Epidermal melanocyte (primary cell): Measurements from ENCODE around the gene TAX1BP1.
A peak's percentile ranks its signal among the peaks of the same experiment; 100 is the strongest.

ENCODE experiments used
- DNase-seq: peaks from one replicate; pipeline ENCODE4 v3.0.0; 2011; ENCODE audit warnings: low spot score; ENCODE audit not compliant: insufficient read length

TAX1BP1 gene

DNA sequence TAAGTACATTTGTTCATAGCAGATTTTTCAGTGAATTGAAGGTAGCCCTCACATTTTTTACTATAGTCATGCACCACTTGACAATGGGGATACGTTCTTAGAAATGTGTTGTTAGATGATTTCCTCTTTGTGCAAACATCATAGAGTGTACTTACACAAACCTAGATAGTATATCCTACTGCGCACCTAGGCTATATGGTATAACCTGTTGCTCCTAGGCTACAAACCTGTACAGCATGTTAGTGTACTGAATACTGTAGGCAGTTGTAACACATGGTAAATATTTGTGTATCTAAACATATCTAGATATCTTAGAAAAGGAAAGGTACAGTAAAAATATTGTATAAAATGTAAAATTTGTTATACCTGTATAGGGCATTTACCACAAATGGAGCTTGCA lies 41.2 kb downstream of the TAX1BP1 start:
- DNase-seq, result no peak

DNA sequence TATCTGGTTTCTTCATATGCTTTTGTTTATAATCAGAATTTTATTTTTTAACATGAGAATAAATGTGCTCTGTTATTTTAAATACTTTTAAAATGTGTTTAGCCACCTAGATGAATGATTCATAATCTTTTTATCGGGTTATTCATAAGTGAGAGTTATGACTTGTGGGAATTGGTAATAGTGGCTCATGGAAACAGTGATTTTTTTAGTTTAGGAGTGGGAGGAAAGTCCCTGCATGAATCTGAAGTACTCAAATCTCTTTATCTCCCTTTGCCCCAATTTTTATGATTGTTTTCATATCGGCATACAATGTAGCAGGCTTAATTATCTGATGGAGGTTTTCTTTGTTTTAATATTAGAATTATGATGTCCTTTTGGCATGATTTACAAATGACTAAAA lies 42.9 kb downstream of the TAX1BP1 start:
- no peak for DNase-seq

DNA sequence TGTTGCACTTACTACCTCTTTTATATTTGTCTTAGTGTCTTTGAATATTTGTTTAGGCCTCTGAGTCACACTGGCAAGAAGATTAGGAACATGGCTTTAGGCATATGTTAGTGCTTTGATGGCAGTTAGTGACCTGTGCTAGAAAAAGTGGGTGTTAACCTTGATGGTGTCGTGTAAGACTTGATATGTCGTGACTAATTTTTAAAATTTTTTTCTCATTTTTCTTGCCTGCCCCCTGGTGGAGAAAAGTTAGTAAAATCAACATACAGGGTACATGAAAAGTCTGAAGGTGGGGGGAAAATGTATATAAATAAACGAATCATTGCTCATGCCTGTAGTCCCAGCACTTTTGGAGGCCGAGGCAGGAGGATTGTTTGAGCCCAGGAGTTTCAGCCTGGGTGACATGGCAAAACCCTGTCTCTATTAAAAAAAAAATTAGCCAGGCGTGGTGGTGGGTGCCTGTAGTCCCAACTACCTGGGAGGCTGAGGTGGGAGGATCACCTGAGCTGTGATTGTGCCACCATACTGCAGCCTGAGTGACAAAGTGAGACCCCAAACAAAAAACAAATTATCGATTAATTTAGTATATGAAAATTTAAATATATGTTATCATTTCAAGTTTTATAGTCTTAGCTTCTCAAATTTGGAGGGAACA lies 44.6 kb downstream of the TAX1BP1 start:
- no peak for DNase-seq

DNA sequence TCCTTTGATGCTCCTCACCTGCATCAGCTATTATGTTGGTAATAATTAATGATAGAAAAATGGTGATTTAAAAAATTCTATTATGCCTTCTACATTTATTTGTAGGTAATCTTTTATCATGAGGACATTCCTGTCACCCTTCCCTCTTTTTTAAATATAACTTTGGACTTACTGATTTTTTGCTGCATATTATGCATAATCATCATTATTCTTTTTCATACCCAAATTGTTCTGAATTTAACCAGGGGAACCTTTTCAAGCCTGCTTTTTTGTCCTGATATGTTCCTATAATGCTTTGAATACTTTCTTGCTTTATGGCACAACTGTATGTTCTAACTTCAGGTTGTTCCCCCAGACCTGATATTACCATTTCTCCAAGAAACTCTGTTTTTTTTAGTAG lies 48.5 kb downstream of the TAX1BP1 start:
- no peak for DNase-seq

DNA sequence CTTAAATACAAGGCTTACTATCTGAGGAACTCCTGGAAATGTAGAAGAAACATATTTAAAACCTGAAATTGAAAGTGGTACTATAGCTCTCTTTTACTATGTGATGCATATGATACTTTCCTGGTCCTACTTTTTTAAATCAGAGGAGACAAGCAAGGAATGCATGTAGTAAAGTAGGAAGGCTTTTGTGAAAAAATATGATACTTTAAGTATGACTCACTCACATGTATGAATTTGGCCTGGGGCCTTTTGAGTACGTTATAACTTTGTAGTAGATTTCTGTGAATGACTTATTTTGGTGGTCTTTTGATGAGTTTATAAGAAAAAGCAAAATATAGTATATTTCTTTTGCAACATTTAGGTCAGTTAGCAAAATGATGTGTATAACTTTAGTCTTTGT lies 53.8 kb downstream of the TAX1BP1 start:
- no peak for DNase-seq

DNA sequence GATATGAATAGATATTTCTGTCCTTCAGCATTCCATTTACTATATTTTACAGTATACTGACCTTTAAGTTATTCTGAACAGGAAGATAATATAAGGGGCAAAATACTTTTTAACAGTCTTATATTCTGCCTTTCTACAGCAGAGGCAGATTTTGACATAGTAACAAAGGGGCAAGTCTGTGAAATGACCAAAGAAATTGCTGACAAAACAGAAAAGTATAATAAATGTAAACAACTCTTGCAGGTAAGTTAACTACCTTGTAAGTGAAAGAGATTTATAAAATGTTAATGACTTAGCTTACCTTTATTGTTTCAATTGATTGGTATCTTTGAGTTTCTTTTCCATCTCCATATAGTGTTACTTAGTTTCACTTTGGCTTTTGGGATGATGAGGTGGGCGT lies 56.0 kb downstream of the TAX1BP1 start:
- DNase-seq, result no peak

GRCh38 chr7:27799212-27799611 lies 59.2 kb downstream of the TAX1BP1 start:
- DNase-seq, result no peak

DNA sequence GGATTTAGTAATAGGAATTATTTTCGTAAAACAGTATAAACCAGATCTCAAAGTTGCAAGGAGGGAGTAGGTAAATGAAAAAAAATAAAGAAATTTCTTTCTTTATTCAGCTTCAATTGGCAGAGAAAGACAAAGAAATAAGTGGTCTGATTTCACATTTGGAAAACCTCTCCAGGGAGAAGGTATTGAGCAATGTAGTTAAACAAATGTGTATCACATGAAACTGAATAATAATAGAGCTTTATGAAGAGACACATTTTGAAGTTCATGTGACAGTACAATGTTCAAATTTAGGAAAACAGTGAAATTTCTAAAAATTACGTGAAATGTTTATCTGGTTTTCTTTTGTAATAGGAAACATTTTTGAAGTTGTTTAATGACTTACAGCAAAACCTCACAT lies 63.0 kb downstream of the TAX1BP1 start:
- DNase-seq, result no peak

DNA sequence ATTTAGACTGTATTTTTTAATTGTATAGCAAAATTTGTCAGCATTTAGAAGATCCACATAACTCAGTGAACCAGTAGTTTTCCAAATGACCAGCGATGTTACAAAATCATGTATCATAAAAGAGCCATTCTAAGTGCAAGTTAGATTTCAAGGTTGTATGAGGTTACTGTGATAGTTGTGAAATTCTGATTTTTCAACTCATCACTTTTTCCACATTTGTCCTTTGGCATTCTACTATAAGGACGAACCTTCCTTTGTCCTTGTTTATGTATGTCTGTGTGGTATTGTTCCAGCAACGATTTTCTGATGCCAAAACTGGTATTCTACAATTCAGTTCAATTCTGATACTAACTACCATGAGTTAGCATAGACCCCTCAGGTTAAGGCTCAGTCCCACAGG lies 64.2 kb downstream of the TAX1BP1 start:
- no peak for DNase-seq

GRCh38 chr7:27808626-27809025 lies 68.7 kb downstream of the TAX1BP1 start:
- no peak for DNase-seq

DNA sequence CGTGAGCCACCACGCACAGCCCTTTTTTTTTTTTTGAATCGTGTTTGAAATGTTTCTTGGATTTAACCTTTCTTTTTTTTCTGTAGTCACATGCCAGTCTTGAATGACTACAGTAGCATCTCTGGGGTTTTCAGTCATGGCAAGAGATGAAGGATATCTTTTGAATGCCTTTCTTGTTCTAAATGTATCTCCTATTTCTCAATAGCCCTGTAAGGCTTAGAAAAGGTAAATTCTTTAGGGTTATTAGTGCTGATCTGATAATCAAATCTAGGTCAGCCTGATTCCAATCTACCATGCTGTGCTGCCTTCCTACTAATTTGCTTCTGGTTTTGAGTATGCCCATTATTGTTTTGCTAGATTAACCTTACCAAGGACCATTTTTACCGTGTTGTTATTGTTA lies 70.2 kb downstream of the TAX1BP1 start:
- no peak for DNase-seq

DNA sequence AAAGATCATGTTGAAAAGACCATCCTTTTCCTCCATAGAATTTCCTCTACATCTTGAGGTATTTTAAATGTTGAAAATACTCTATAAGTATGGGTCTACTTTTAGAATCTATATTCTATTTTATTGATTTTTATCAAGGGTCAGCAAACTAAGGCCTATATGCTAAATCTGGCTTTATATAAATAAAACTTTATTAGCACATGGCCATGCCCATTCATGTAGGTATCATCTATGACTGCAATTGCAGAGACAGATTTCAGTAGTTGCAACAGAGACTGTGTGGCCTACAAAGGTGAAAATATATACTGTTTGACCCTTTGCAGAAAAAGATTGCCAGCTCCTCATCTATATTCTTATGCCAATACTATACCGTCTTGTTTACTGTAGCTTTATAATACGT lies 72.7 kb downstream of the TAX1BP1 start:
- no peak for DNase-seq

- no peak for DNase-seq
These were observed 82.3 kb downstream of the TAX1BP1 start for GRCh38 chr7:27822245-27822644.

DNA sequence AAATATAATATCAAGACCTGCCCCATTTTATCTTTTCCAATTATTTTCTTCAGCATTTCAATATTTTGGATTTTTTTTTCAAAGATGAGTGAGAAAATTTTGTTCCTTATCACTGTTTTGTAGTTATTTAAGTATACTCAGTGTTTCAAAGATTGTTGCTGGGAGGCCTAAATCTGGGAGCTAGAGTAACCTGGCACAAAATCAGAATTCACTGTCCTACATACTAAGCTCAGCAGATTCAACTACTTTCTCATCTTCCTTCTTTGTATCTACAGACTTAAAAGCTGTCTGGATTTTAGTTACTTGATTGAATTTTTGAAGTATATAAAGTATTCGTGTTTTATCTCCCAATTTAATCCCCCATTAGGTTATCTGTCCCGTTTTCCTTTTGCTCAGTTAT lies 85.9 kb downstream of the TAX1BP1 start:
- no peak for DNase-seq

DNA sequence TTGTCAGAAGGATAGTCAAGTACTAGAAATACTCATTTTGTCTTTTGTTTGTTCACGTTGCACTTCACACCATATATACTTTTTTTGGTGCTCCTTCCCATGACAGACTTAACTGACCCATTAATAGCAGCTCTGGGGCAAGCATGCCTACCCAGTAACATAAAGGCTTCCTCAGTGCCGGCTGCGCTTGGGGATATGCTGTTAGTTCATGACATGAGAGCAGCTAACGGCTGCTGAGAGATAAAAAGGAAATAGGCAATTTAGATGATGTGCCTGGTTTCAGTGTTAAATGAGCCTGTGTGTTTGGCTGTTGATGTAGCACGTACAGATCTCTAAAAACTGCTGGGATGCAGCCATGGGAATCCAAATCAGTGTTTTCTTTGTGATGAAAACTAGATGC lies 86.4 kb downstream of the TAX1BP1 start:
- no peak for DNase-seq

- no peak for DNase-seq
These were observed 94.4 kb downstream of the TAX1BP1 start for GRCh38 chr7:27834179-27834921.

DNA sequence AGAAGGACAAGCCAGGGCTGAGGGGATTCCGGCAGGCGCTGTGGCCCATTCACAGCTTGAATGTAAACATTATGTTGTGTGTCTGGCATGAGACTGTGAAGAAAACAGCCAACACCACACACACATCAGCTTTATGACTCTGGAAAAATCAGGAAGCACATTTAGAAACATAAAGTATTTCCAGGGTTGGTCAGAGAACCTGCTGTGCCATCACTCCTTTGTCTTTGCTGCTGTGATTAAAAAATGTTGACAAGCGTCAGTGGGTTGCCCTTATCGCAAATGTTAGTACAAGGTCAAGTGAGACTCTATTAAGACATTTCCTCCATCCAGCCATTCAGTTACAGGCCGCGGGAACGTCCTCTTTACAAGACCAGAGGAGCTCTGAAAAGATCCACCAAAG lies 95.4 kb downstream of the TAX1BP1 start:
- DNase-seq, result no peak

DNA sequence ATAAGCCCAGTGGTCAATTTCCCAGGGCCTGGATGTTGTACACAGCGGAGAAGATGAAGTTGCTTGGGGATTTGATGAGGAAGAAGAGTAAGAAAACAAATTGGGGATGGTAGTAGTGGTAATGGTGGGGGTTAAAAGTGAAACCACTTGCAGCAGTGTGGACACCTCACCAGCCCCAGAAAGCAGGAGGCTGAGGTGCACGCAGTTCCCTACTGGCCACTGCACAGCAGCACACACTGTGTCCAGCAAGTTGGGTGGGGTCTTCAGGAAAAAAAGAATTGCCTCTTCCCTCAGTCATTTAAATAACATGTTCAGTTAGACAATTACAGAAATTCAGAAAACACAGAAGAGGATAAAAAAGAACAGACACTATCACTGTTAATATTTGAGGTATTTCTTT lies 96.6 kb downstream of the TAX1BP1 start:
- DNase-seq, result no peak

DNA sequence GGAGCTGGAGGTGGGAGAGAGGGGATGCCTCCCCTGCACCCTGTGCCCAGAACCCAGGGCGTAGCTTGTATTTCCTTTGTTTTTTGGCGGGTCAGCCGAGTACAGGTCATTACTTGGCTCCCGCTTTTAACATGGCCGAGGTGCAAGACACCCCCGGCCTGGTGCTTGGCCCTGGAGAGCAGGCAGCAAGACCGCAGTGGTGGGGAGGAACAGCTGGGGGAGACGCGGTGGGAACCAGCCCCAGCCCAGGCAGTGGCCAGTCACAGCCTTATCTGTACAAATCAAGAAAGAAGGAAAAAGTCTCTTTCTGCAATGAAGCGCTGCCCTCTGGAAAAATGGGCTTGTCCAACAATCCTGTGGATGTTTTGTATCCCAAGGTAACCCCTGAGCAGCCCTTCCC lies 99.1 kb downstream of the TAX1BP1 start:
- DNase-seq, result no peak

- DNase-seq, result no peak
These were observed 100.4 kb downstream of the TAX1BP1 start for GRCh38 chr7:27840313-27840712.

DNA sequence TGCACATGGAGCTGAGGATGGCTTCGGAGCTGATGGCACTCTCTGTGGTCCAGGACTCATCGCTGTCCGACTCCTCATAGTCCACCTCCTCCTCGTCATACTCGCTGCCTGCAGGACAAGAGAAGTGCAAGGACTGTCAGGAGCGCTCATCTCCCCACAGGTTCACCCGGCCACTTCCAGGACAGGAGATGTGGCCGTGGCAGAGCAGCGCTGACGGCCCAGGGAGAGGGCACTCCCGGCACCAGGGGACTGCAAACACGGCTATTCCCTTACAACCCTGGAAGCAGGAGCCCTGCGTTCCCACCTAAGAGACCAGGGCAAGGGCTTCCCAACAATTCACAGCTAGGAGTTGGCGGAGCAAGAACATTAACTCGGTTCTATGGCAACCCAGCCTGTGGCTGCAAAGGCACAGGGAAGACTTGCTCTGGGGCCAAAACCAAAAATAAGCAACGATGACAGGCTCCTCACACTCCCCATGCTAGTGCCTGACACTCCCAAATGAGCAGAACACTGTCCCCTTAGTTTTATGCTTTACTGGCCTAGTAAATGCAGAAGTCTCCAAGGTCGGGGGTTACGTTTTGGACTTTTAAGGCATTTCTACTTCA lies 100.9 kb downstream of the TAX1BP1 start:
- DNase-seq, result no peak

DNA sequence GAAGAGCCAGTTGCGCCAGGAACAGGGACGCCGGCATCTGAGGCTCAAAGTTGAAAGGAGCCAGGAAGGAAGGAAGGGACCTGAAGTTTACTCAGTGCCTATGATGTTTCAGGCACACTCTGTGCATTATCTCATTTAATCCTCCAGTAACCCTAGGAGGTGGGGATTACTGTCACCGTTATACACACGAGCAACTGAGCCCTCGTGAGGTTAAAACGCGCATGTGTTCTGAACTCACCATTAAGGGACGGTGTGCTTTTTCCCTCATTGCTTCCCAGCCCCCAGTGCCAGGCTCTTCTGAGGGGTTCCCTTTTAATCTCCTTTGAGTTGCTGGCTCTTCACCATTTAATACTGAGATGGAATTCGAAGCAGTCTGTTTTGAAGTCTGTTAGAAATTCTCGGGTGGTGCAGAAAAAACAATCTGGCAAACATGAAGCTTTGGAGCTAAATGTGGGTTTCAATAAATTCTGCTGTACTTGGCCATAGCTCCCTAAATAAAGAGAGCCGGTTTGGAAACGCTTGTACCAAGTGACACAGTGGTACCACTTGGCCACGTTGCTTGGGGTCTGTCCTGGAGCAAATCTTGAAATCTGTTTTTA lies 102.2 kb downstream of the TAX1BP1 start:
- peak; percentile 30 for DNase-seq
